ENCODE data around the gene TMEM94. TPM values are rescaled to one million over a fixed set of nuclear protein-coding genes. Genes with fewer than 3 reads are reported as not detected.
A peak's percentile ranks its signal among the peaks of the same experiment; 100 is the strongest.

Gene TMEM94
- total and polyA plus RNA-seq, 2 of the 13 experiments (the other 11 are each of a cell fraction or from before 2014, with no cell fraction given) = 32.6 to 134 TPM

DNA sequence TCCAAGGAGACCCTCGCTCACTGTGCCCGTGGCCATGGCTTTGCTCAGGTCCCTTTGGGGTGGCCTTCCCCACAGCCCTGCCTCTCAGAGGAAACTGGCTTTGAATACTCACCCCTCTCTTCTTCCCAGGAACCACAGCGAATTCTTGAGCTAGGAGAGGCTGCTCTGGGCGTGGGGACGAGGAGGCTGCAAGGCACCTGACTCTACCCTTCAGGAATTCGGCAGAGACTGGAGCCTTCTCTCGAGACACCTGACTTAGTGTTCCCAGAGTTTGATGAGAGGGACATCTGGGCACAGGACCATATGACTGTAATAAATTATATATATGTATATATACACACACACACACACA lies 75.3 kb downstream of the TMEM94 start (continued):
- TF ChIP-seq, protein P1, sequence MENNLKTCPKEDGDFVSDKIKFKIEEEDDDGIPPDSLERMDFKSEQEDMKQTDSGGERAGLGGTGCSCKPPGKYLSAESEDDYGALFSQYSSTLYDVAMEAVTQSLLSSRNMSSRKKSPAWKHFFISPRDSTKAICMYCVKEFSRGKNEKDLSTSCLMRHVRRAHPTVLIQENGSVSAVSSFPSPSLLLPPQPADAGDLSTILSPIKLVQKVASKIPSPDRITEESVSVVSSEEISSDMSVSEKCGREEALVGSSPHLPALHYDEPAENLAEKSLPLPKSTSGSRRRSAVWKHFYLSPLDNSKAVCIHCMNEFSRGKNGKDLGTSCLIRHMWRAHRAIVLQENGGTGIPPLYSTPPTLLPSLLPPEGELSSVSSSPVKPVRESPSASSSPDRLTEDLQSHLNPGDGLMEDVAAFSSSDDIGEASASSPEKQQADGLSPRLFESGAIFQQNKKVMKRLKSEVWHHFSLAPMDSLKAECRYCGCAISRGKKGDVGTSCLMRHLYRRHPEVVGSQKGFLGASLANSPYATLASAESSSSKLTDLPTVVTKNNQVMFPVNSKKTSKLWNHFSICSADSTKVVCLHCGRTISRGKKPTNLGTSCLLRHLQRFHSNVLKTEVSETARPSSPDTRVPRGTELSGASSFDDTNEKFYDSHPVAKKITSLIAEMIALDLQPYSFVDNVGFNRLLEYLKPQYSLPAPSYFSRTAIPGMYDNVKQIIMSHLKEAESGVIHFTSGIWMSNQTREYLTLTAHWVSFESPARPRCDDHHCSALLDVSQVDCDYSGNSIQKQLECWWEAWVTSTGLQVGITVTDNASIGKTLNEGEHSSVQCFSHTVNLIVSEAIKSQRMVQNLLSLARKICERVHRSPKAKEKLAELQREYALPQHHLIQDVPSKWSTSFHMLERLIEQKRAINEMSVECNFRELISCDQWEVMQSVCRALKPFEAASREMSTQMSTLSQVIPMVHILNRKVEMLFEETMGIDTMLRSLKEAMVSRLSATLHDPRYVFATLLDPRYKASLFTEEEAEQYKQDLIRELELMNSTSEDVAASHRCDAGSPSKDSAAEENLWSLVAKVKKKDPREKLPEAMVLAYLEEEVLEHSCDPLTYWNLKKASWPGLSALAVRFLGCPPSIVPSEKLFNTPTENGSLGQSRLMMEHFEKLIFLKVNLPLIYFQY (CRISPR knock-in tag; IDR thresholded peaks at IDR 0.05; ENCODE audit: borderline replicate concordance) = no peak
- TF ChIP-seq ZNF672 (CRISPR knock-in tag; IDR thresholded peaks at IDR 0.05) = no peak

DNA sequence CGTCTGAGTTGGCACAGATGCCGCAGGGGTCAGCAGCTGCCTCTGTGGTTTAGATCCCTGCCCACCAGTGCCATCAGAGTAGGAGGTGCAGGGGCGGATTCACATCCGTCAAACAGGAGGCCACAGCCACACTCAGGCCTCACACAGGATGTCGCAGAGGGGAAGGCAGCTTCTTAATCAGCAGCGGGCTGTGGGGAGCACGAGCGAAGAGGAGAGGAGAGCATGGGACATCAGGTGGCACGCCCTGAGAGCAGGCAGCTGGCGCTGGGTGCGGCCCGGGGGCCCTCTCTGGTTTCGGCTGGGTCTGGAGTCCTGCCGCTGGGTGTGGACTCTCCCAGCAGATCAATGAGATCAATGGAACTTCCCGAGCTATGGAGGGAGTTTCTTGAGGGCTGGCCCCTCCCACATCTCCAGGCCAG lies 78.7 kb downstream of the TMEM94 start:
- ATAC-seq = no peak
- H3K36me3 ChIP-seq (replicated peaks in 1 of 2; ENCODE audit: control insufficient read depth in 1 of 2, insufficient read depth in 2 of 2, low read length in 2 of 2) = peaks cover 5 to 23% of the 10 kb centered on the region in 2 experiments; a peak in 4 of 5 replicates
- ChIA-PET CTCF (ENCODE audit: low intra/inter-chr PET ratio, low total read pairs) (no interaction called here), POLR2A (interaction anchor here (0.5 to 1.5 kb wide), 5 partner anchors 8 to 77 kb away, joined by 3 to 6 read pairs (median 3); partner anchors contain the start of gene LLGL2)
- H3K4me3 ChIP-seq (replicated peaks in 1 of 3; ENCODE audit: insufficient read depth in 1 of 3, low read depth in 2 of 3, low read length in 3 of 3) = no peak overlapping the region
- no peak overlapping the region for H2AFZ ChIP-seq (ENCODE audit: low read length)
- H3K79me2 ChIP-seq (ENCODE audit: insufficient read depth, low read length) = peaks cover 10% of the 10 kb centered on the region
- H3K27ac ChIP-seq (ENCODE audit: extremely low read length, insufficient read depth, low read length) = peak overlapping the region; percentile 13
- in situ Hi-C loops (cut with HindIII; ENCODE audit: extremely low pct_ligation_motif_present, low pct_unique_long_range_greater_than_20kb) (no loop called here), intact Hi-C loops (cut with micrococcal nuclease; ENCODE audit: unreplicated experiment) (no loop called here)
- no TSS peak for BruUV-seq (replicated peaks)
- H3K4me1 ChIP-seq (ENCODE audit: insufficient read depth, low read length) = peaks cover 37% of the 10 kb centered on the region
- no peaks in the 10 kb centered on the region for H3K27me3 ChIP-seq (ENCODE audit: control insufficient read depth in 1 of 2, insufficient read depth in 2 of 2, low read length in 2 of 2)
- H3K9ac ChIP-seq (ENCODE audit: insufficient read depth, low read depth, low read length) = no peak overlapping the region
- peaks cover 3% of the 10 kb centered on the region; the same call in 1 of the 2 replicates for H4K20me1 ChIP-seq (ENCODE audit: insufficient read depth, low read length)
- WGBS (ENCODE audit: low lambda C conversion rate) = 94% methylated on average over 13 of the region's 15 CpGs
- no peak overlapping the region for H3K4me2 ChIP-seq (ENCODE audit: low read depth, low read length)
- FAIRE-seq = no peak
- no peak for DNase-seq (ENCODE audit: low spot score)
- H3K9me3 ChIP-seq (ENCODE audit: low read length) = no peaks in the 10 kb centered on the region
- TF ChIP-seq, protein P2, sequence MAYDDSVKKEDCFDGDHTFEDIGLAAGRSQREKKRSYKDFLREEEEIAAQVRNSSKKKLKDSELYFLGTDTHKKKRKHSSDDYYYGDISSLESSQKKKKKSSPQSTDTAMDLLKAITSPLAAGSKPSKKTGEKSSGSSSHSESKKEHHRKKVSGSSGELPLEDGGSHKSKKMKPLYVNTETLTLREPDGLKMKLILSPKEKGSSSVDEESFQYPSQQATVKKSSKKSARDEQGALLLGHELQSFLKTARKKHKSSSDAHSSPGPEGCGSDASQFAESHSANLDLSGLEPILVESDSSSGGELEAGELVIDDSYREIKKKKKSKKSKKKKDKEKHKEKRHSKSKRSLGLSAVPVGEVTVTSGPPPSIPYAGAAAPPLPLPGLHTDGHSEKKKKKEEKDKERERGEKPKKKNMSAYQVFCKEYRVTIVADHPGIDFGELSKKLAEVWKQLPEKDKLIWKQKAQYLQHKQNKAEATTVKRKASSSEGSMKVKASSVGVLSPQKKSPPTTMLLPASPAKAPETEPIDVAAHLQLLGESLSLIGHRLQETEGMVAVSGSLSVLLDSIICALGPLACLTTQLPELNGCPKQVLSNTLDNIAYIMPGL (CRISPR knock-in tag; IDR thresholded peaks at IDR 0.05; ENCODE audit: borderline replicate concordance in 1 of 2, low read depth in 1 of 2) = no peak
- peak; percentile 55; the same call in 1 of the 2 replicates for TF ChIP-seq HNRNPL (IDR thresholded peaks at IDR 0.05; ENCODE audit: low read depth, low read length)
- TF ChIP-seq, protein P3, sequence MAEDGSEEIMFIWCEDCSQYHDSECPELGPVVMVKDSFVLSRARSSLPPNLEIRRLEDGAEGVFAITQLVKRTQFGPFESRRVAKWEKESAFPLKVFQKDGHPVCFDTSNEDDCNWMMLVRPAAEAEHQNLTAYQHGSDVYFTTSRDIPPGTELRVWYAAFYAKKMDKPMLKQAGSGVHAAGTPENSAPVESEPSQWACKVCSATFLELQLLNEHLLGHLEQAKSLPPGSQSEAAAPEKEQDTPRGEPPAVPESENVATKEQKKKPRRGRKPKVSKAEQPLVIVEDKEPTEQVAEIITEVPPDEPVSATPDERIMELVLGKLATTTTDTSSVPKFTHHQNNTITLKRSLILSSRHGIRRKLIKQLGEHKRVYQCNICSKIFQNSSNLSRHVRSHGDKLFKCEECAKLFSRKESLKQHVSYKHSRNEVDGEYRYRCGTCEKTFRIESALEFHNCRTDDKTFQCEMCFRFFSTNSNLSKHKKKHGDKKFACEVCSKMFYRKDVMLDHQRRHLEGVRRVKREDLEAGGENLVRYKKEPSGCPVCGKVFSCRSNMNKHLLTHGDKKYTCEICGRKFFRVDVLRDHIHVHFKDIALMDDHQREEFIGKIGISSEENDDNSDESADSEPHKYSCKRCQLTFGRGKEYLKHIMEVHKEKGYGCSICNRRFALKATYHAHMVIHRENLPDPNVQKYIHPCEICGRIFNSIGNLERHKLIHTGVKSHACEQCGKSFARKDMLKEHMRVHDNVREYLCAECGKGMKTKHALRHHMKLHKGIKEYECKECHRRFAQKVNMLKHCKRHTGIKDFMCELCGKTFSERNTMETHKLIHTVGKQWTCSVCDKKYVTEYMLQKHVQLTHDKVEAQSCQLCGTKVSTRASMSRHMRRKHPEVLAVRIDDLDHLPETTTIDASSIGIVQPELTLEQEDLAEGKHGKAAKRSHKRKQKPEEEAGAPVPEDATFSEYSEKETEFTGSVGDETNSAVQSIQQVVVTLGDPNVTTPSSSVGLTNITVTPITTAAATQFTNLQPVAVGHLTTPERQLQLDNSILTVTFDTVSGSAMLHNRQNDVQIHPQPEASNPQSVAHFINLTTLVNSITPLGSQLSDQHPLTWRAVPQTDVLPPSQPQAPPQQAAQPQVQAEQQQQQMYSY (CRISPR knock-in tag; IDR thresholded peaks at IDR 0.05) = no peak
- TF ChIP-seq, protein P4, sequence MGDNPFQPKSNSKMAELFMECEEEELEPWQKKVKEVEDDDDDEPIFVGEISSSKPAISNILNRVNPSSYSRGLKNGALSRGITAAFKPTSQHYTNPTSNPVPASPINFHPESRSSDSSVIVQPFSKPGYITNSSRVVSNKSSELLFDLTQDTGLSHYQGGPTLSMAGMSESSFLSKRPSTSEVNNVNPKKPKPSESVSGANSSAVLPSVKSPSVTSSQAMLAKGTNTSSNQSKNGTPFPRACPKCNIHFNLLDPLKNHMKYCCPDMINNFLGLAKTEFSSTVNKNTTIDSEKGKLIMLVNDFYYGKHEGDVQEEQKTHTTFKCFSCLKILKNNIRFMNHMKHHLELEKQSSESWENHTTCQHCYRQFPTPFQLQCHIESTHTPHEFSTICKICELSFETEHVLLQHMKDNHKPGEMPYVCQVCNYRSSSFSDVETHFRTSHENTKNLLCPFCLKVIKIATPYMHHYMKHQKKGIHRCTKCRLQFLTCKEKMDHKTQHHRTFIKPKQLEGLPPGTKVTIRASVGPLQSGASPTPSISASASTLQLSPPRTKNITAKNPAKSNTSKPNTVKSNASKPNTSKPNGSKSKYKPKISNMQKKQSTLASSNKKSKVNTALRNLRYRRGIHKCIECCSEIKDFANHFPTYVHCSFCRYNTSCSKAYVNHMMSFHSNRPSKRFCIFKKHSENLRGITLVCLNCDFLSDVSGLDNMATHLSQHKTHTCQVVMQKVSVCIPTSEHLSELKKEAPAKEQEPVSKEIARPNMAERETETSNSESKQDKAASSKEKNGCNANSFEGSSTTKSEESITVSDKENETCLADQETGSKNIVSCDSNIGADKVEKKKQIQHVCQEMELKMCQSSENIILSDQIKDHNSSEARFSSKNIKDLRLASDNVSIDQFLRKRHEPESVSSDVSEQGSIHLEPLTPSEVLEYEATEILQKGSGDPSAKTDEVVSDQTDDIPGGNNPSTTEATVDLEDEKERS (CRISPR knock-in tag; IDR thresholded peaks at IDR 0.05) = no peak

Measured in HepG2 (cell line).